ENCODE data around the gene KLRB1. TPM values are rescaled to one million over a fixed set of nuclear protein-coding genes. Genes with fewer than 3 reads are reported as not detected.

The KLRB1 gene
- total and polyA plus RNA-seq, 2 of the 13 experiments (the other 11 are each of a cell fraction or from before 2014, with no cell fraction given) = not detected

DNA sequence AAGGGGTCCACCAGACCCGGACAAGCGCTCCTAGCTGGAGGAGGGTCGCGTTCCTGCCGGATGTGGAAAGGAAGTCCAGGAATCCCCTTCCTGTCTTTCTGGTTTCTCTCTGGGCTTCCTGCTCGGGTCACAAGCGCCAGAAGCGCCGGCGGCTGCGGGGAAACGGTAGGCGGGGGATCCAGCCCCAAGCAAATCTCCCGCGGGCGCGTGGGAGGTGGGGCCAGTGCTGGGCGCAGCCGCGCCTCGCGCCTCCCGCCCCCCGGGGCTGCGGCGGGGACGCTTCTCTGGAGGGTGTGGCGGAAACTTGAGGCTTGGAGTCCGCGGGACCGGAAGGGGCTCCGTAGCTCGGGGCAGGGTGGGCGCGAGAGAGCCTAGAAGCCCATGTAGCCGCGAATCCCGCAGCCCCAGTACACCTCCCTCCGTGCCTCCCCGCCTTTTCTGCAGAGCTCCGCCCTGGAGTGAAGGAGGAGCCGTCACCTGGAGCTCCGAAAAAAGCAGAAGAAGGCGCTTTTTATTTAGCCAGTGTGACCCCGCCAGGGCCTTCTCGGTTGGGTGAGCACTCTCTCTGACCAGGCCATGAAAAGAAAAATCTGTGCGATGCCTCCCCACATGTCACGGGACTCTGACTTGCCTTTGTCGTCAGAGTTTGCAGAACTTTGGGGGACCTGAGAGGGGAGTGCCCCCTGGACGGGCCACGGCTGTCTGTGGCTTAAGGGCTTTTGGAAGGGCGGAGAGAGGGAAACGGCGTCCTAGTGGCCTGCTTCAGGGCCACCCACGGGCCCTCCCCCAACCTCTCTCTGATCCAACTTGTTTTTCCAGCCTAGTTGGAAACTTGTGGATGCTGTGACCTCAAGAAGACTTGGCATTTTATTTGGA lies 40.3 kb upstream of the KLRB1 start (continued):
- TF ChIP-seq, protein P1, sequence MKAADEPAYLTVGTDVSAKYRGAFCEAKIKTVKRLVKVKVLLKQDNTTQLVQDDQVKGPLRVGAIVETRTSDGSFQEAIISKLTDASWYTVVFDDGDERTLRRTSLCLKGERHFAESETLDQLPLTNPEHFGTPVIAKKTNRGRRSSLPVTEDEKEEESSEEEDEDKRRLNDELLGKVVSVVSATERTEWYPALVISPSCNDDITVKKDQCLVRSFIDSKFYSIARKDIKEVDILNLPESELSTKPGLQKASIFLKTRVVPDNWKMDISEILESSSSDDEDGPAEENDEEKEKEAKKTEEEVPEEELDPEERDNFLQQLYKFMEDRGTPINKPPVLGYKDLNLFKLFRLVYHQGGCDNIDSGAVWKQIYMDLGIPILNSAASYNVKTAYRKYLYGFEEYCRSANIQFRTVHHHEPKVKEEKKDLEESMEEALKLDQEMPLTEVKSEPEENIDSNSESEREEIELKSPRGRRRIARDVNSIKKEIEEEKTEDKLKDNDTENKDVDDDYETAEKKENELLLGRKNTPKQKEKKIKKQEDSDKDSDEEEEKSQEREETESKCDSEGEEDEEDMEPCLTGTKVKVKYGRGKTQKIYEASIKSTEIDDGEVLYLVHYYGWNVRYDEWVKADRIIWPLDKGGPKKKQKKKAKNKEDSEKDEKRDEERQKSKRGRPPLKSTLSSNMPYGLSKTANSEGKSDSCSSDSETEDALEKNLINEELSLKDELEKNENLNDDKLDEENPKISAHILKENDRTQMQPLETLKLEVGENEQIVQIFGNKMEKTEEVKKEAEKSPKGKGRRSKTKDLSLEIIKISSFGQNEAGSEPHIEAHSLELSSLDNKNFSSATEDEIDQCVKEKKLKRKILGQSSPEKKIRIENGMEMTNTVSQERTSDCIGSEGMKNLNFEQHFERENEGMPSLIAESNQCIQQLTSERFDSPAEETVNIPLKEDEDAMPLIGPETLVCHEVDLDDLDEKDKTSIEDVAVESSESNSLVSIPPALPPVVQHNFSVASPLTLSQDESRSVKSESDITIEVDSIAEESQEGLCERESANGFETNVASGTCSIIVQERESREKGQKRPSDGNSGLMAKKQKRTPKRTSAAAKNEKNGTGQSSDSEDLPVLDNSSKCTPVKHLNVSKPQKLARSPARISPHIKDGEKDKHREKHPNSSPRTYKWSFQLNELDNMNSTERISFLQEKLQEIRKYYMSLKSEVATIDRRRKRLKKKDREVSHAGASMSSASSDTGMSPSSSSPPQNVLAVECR (CRISPR knock-in tag; IDR thresholded peaks at IDR 0.05; ENCODE audit: borderline replicate concordance) = peak; percentile 94
- TF ChIP-seq ATM (IDR thresholded peaks at IDR 0.05; ENCODE audit: borderline replicate concordance) (no peak), HMG20A (CRISPR knock-in tag; IDR thresholded peaks at IDR 0.05; ENCODE audit: borderline replicate concordance) (no peak), SP140L (CRISPR knock-in tag; IDR thresholded peaks at IDR 0.05; ENCODE audit: borderline replicate concordance) (no peak), TEAD2 (CRISPR knock-in tag; IDR thresholded peaks at IDR 0.05) (no peak), PAF1 (CRISPR knock-in tag; IDR thresholded peaks at IDR 0.05) (no peak), PHF8 (CRISPR knock-in tag; IDR thresholded peaks at IDR 0.05) (peak; percentile 79), GFI1 (CRISPR knock-in tag; IDR thresholded peaks at IDR 0.05; ENCODE audit: borderline replicate concordance) (peak; percentile 45; the same call in 1 of the 2 replicates), HHEX (CRISPR knock-in tag; IDR thresholded peaks at IDR 0.05) (no peak), ZBTB7A (CRISPR knock-in tag; IDR thresholded peaks at IDR 0.05) (peak; percentile 35; the same call in 1 of the 2 replicates), YEATS2 (CRISPR knock-in tag; IDR thresholded peaks at IDR 0.05; ENCODE audit: borderline replicate concordance) (0 out of 2 replicates have a peak, but pooled peaks have one; percentile 43), ZNF773 (CRISPR knock-in tag; IDR thresholded peaks at IDR 0.05; ENCODE audit: borderline replicate concordance) (no peak), RXRB (CRISPR knock-in tag; IDR thresholded peaks at IDR 0.05; ENCODE audit: borderline replicate concordance) (no peak), ZNF841 (CRISPR knock-in tag; IDR thresholded peaks at IDR 0.05; ENCODE audit: borderline replicate concordance) (no peak), ZNF562 (CRISPR knock-in tag; IDR thresholded peaks at IDR 0.05; ENCODE audit: borderline replicate concordance) (no peak), HNRNPK (IDR thresholded peaks at IDR 0.05; ENCODE audit: low read depth, low read length, poor library complexity, severe bottlenecking) (no peak), ZNF850 (CRISPR knock-in tag; conservative IDR thresholded peaks at IDR 0.05) (no peak), U2AF1 (optimal IDR thresholded peaks at IDR 0.05; ENCODE audit: low read depth, low read length) (peak; percentile 72), ZSCAN30 (CRISPR knock-in tag; IDR thresholded peaks at IDR 0.05) (no peak)
- TF ChIP-seq, protein P2, sequence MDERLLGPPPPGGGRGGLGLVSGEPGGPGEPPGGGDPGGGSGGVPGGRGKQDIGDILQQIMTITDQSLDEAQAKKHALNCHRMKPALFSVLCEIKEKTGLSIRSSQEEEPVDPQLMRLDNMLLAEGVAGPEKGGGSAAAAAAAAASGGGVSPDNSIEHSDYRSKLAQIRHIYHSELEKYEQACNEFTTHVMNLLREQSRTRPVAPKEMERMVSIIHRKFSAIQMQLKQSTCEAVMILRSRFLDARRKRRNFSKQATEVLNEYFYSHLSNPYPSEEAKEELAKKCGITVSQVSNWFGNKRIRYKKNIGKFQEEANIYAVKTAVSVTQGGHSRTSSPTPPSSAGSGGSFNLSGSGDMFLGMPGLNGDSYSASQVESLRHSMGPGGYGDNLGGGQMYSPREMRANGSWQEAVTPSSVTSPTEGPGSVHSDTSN (CRISPR knock-in tag; IDR thresholded peaks at IDR 0.05) = no peak
- TF ChIP-seq, protein P3, sequence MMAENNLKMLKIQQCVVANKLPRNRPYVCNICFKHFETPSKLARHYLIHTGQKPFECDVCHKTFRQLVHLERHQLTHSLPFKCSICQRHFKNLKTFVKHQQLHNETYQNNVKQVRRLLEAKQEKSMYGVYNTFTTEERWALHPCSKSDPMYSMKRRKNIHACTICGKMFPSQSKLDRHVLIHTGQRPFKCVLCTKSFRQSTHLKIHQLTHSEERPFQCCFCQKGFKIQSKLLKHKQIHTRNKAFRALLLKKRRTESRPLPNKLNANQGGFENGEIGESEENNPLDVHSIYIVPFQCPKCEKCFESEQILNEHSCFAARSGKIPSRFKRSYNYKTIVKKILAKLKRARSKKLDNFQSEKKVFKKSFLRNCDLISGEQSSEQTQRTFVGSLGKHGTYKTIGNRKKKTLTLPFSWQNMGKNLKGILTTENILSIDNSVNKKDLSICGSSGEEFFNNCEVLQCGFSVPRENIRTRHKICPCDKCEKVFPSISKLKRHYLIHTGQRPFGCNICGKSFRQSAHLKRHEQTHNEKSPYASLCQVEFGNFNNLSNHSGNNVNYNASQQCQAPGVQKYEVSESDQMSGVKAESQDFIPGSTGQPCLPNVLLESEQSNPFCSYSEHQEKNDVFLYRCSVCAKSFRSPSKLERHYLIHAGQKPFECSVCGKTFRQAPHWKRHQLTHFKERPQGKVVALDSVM (CRISPR knock-in tag; IDR thresholded peaks at IDR 0.05) = 0 out of 2 replicates have a peak, but pooled peaks have one; percentile 28
- TF ChIP-seq, protein P4, sequence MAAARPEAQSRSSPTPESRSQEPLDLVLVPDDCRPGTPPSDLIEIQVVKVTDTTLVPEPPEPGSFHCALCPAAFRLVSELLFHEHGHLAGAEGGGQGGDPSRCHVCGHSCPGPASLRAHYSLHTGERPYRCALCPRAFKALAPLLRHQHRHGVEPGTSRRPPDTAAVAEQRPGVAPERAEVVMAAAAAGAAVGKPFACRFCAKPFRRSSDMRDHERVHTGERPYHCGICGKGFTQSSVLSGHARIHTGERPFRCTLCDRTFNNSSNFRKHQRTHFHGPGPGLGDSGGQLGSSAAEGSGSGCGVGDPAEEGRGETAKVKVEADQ (CRISPR knock-in tag; IDR thresholded peaks at IDR 0.05; ENCODE audit: borderline replicate concordance) = no peak

Data from HepG2 (cell line).